GM12878 (cell line): Measurements from ENCODE around the gene STAT3. TPM values are rescaled to one million over a fixed set of nuclear protein-coding genes. Genes with fewer than 3 reads are reported as not detected.

ENCODE experiments used
- BHLHE40 ChIP-seq, 2 experiments: fragments of 450-650 bp in 1 of 2; IDR thresholded peaks; 2 replicates each; pipeline ENCODE4 v1.6.1; 2011 to 2017; ENCODE audit warnings: low read depth in 2 of 2, borderline replicate concordance in 1 of 2, improper control_type of control experiment in 1 of 2, low read length in 1 of 2, mild to moderate bottlenecking in 1 of 2
- CREM ChIP-seq: IDR thresholded peaks from 2 replicates; pipeline ENCODE4 v1.6.1; 2014; ENCODE audit warnings: antibody characterized with exemption, low read depth
- DPF2 ChIP-seq: fragments of 450-650 bp; IDR thresholded peaks from 2 replicates; pipeline ENCODE4 v1.6.1; 2017; ENCODE audit warnings: mild to moderate bottlenecking
- FOXK2 ChIP-seq: fragments of 450-650 bp; IDR thresholded peaks from 2 replicates; pipeline ENCODE4 v1.6.1; 2017; ENCODE audit warnings: mild to moderate bottlenecking, moderate library complexity
- JUND ChIP-seq: IDR thresholded peaks from 2 replicates; pipeline ENCODE4 v1.6.1; 2012; ENCODE audit warnings: low read depth, mild to moderate bottlenecking, low read length, improper control_type of control experiment, moderate library complexity
- KAT2A ChIP-seq: conservative IDR thresholded peaks from 2 replicates; pipeline ENCODE4 v1.6.1; 2011; ENCODE audit warnings: low read depth, low read length; ENCODE audit not compliant: control insufficient read depth
- MEF2A ChIP-seq: IDR thresholded peaks from 2 replicates; pipeline ENCODE4 v1.6.1; 2011; ENCODE audit warnings: low read depth, mild to moderate bottlenecking, low read length, moderate library complexity; ENCODE audit not compliant: insufficient read depth
- MEF2B ChIP-seq: fragments of 450-650 bp; IDR thresholded peaks from 2 replicates; pipeline ENCODE4 v1.6.1; 2018; ENCODE audit warnings: mild to moderate bottlenecking, moderate library complexity; ENCODE audit not compliant: partially characterized antibody, poor library complexity, severe bottlenecking
- MTA2 ChIP-seq: fragments of 450-650 bp; IDR thresholded peaks from 2 replicates; pipeline ENCODE4 v1.6.1; 2016; ENCODE audit warnings: low read depth, mild to moderate bottlenecking, moderate library complexity
- MTA3 ChIP-seq: IDR thresholded peaks from 2 replicates; pipeline ENCODE4 v1.6.1; 2012; ENCODE audit warnings: low read length, inconsistent platforms, borderline replicate concordance
- NFXL1 ChIP-seq: fragments of 450-650 bp; IDR thresholded peaks from 2 replicates; pipeline ENCODE4 v1.6.1; 2017; ENCODE audit warnings: antibody characterized with exemption, mild to moderate bottlenecking, borderline replicate concordance
- RAD21 ChIP-seq: IDR thresholded peaks from 2 replicates; pipeline ENCODE4 v1.6.1; 2011; ENCODE audit warnings: mild to moderate bottlenecking, low read depth, low read length, moderate library complexity; ENCODE audit not compliant: insufficient read depth
- SIN3A ChIP-seq: IDR thresholded peaks from 2 replicates; pipeline ENCODE4 v1.6.1; 2012; ENCODE audit warnings: low read depth, low read length, improper control_type of control experiment
- SMAD1 ChIP-seq: fragments of 450-650 bp; IDR thresholded peaks from 2 replicates; pipeline ENCODE4 v1.6.1; 2018; ENCODE audit warnings: mild to moderate bottlenecking, low read depth; ENCODE audit not compliant: partially characterized antibody
- SMARCA5 ChIP-seq: fragments of 450-650 bp; IDR thresholded peaks from 2 replicates; pipeline ENCODE4 v1.6.1; 2017; ENCODE audit warnings: mild to moderate bottlenecking
- SP1 ChIP-seq: IDR thresholded peaks from one replicate; pipeline ENCODE4 v1.6.1; 2011; ENCODE audit warnings: low read depth, low read length
- TBL1XR1 ChIP-seq: IDR thresholded peaks from 2 replicates; pipeline ENCODE4 v1.6.1; 2012; ENCODE audit warnings: low read depth, low read length, improper control_type of control experiment
- TCF7 ChIP-seq: IDR thresholded peaks from 2 replicates; pipeline ENCODE4 v1.6.1; 2014; ENCODE audit warnings: antibody characterized with exemption, borderline replicate concordance
- ZNF24 ChIP-seq: fragments of 450-650 bp; IDR thresholded peaks from 2 replicates; pipeline ENCODE4 v1.6.1; 2017; ENCODE audit warnings: antibody characterized with exemption, mild to moderate bottlenecking
- polyA plus RNA-seq, 11 experiments: library from polyadenylated mRNA; depleted of rRNA in 4 of 11; unstranded in 6 of 11; stranded (reverse) in 5 of 11; fragments of >200 nt; fragmentation: Nextera tagmentation in 4 of 11; fragmentation: Illumina TruSeq in 1 of 11; extraction: Ambion mirVana in 4 of 11; extraction: Trizol in 1 of 11; gene quantifications; 1 replicate in 1 of 11; 2 replicates in 10 of 11; pipeline versions ENCODE4 v1.2.1 to v1.2.3, GENCODE V29; 2011 to 2016; ENCODE audit warnings: inconsistent platforms in 2 of 11, missing spikeins in 2 of 11, low read depth in 1 of 11
- total RNA-seq, 4 experiments: library from RNA; depleted of rRNA in 3 of 4; stranded (reverse); fragments of >200 nt in 3 of 4; fragmentation: Illumina TruSeq in 1 of 4; extraction: Trizol in 1 of 4; gene quantifications; 2 replicates each; pipeline versions ENCODE4 v1.2.1 to v1.2.3, GENCODE V29; 2013 to 2021
- TF ChIP-seq, protein P1 (sequence below): fragments of 450-650 bp; IDR thresholded peaks from 2 replicates; pipeline ENCODE4 v1.6.1; 2018; ENCODE audit warnings: borderline replicate concordance, mild to moderate bottlenecking; ENCODE audit not compliant: partially characterized antibody
- TF ChIP-seq, protein P2 (sequence below): fragments of 450-650 bp; IDR thresholded peaks from 2 replicates; pipeline ENCODE4 v1.6.1; 2016; ENCODE audit warnings: mild to moderate bottlenecking, moderate library complexity, borderline replicate concordance
- TF ChIP-seq, protein P3 (sequence below): fragments of 450-650 bp; IDR thresholded peaks from 2 replicates; pipeline ENCODE4 v1.6.1; 2017; ENCODE audit warnings: borderline replicate concordance

STAT3 gene
- total and polyA plus RNA-seq, 10 of the 15 experiments (the other 5 are each of a cell fraction or from before 2014, with no cell fraction given), result 18.4 to 96.4 (median 60.9) TPM

DNA sequence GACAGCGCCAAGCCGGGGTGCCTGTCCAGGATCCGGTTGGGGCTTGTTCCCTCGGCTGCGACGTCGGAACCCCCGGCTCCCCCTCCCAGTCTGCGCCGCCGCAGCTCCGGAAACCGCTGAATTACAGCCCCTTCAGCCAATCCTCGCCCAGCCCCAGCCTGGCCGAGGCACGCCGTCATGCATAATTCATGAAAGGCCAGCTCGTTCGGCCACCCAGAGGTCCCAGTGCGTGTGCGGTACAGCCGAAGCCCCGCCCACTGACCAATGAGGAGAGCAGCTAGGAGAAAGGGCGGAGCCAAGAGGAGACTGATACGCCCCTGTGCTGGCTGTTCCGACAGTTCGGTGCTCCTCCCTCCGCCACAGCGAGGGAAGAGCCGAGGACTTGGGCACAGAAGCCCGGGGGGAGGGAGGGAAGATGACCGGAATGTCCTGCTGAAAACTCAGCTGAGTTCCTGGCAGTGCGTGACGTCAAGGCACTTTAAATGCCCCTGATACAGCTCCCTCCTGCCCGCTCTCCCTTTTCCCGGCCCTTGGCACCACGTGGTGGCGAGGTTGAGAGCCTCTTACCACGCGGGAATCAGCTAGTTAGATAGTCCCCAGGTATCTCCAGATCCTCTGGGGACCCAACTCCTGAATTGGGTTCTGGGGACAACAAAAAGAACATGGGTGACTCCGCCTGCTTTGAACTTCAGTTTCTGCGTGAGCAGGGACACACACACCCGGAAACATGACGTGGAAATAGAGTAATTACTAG lies at the start of gene STAT3 (continued):
- TF ChIP-seq SMARCA5 (peak; percentile 39; the same call in 1 of the 2 replicates), RAD21 (peak; percentile 21; the same call in 1 of the 2 replicates), SP1 (peak; percentile 93), MEF2A (peak; percentile 68; the same call in 1 of the 2 replicates), FOXK2 (no peak), TCF7 (peak; percentile 74; the same call in 1 of the 2 replicates), MTA2 (peak; percentile 70; the same call in 1 of the 2 replicates), NFXL1 (no peak), MEF2B (peak; percentile 57), DPF2 (peak; percentile 90), BHLHE40 (IDR thresholded peaks at IDR 0.05; ENCODE audit: borderline replicate concordance in 1 of 2, low read depth in 2 of 2, low read length in 1 of 2) (peak; percentile 83 to 85), CREM (peak; percentile 96), SIN3A (peak; percentile 98), TBL1XR1 (no peak), ZNF24 (no peak), JUND (peak; percentile 100), SMAD1 (peak; percentile 68), KAT2A (peak; percentile 98), MTA3 (no peak)
- TF ChIP-seq, protein P1, sequence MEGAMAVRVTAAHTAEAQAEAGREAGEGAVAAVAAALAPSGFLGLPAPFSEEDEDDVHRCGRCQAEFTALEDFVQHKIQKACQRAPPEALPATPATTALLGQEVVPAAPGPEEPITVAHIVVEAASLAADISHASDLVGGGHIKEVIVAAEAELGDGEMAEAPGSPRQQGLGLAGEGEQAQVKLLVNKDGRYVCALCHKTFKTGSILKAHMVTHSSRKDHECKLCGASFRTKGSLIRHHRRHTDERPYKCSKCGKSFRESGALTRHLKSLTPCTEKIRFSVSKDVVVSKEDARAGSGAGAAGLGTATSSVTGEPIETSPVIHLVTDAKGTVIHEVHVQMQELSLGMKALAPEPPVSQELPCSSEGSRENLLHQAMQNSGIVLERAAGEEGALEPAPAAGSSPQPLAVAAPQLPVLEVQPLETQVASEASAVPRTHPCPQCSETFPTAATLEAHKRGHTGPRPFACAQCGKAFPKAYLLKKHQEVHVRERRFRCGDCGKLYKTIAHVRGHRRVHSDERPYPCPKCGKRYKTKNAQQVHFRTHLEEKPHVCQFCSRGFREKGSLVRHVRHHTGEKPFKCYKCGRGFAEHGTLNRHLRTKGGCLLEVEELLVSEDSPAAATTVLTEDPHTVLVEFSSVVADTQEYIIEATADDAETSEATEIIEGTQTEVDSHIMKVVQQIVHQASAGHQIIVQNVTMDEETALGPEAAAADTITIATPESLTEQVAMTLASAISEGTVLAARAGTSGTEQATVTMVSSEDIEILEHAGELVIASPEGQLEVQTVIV, result peak; percentile 40
- TF ChIP-seq, protein P2, sequence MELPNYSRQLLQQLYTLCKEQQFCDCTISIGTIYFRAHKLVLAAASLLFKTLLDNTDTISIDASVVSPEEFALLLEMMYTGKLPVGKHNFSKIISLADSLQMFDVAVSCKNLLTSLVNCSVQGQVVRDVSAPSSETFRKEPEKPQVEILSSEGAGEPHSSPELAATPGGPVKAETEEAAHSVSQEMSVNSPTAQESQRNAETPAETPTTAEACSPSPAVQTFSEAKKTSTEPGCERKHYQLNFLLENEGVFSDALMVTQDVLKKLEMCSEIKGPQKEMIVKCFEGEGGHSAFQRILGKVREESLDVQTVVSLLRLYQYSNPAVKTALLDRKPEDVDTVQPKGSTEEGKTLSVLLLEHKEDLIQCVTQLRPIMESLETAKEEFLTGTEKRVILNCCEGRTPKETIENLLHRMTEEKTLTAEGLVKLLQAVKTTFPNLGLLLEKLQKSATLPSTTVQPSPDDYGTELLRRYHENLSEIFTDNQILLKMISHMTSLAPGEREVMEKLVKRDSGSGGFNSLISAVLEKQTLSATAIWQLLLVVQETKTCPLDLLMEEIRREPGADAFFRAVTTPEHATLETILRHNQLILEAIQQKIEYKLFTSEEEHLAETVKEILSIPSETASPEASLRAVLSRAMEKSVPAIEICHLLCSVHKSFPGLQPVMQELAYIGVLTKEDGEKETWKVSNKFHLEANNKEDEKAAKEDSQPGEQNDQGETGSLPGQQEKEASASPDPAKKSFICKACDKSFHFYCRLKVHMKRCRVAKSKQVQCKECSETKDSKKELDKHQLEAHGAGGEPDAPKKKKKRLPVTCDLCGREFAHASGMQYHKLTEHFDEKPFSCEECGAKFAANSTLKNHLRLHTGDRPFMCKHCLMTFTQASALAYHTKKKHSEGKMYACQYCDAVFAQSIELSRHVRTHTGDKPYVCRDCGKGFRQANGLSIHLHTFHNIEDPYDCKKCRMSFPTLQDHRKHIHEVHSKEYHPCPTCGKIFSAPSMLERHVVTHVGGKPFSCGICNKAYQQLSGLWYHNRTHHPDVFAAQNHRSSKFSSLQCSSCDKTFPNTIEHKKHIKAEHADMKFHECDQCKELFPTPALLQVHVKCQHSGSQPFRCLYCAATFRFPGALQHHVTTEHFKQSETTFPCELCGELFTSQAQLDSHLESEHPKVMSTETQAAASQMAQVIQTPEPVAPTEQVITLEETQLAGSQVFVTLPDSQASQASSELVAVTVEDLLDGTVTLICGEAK, result peak; percentile 41; the same call in 1 of the 2 replicates
- TF ChIP-seq, protein P3, sequence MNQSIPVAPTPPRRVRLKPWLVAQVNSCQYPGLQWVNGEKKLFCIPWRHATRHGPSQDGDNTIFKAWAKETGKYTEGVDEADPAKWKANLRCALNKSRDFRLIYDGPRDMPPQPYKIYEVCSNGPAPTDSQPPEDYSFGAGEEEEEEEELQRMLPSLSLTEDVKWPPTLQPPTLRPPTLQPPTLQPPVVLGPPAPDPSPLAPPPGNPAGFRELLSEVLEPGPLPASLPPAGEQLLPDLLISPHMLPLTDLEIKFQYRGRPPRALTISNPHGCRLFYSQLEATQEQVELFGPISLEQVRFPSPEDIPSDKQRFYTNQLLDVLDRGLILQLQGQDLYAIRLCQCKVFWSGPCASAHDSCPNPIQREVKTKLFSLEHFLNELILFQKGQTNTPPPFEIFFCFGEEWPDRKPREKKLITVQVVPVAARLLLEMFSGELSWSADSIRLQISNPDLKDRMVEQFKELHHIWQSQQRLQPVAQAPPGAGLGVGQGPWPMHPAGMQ, result no peak
